Measurements from ENCODE around the gene FMNL2.

DNA sequence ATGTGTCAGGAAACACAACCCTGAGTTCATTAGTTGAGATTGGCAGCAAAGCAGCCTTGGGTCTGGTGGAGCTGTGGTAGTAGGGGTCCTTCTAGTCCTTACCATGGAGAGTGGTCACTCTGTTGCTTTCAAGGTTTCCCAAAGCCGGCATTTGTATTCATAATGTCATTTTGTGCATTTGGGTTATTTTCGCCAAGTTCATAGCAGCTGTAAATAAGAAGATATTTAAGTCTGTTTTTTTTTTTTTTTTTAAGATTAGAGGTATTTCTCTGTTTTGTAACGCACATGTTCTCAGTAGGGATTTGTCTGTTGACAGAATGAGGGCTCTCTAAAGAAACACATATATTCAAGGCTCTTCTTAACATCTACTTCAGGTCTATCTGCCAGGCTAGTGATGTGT, 268.2 kb downstream of the FMNL2 start:
- TF ChIP-seq, protein P1, sequence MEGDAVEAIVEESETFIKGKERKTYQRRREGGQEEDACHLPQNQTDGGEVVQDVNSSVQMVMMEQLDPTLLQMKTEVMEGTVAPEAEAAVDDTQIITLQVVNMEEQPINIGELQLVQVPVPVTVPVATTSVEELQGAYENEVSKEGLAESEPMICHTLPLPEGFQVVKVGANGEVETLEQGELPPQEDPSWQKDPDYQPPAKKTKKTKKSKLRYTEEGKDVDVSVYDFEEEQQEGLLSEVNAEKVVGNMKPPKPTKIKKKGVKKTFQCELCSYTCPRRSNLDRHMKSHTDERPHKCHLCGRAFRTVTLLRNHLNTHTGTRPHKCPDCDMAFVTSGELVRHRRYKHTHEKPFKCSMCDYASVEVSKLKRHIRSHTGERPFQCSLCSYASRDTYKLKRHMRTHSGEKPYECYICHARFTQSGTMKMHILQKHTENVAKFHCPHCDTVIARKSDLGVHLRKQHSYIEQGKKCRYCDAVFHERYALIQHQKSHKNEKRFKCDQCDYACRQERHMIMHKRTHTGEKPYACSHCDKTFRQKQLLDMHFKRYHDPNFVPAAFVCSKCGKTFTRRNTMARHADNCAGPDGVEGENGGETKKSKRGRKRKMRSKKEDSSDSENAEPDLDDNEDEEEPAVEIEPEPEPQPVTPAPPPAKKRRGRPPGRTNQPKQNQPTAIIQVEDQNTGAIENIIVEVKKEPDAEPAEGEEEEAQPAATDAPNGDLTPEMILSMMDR (IDR thresholded peaks at IDR 0.05): no peak
- no peak for TF ChIP-seq POLR2A (IDR thresholded peaks at IDR 0.05)

Measured in thyroid gland (tissue), 4 donors.